ENCODE measurements around the gene MIEF1. TPM values are rescaled to one million over a fixed set of nuclear protein-coding genes. Genes with fewer than 3 reads are reported as not detected.
A peak's percentile ranks its signal among the peaks of the same experiment; 100 is the strongest.

Gene MIEF1
- total RNA-seq, 1 experiment from 2014 or later, result 49.4 TPM

- Mint-ChIP-seq H3K36me3 (ENCODE audit: insufficient read depth, unreplicated experiment) (peaks cover 7% of the 10 kb centered on the region), H3K27ac (ENCODE audit: unreplicated experiment) (no peak overlapping the region), H3K9me3 (ENCODE audit: unreplicated experiment) (no peaks in the 10 kb centered on the region), H3K4me1 (ENCODE audit: low read depth, unreplicated experiment) (peaks cover 32% of the 10 kb centered on the region), H3K27me3 (ENCODE audit: insufficient read depth, unreplicated experiment) (no peaks in the 10 kb centered on the region), H3K4me3 (ENCODE audit: unreplicated experiment) (no peak overlapping the region)
- Histone ChIP-seq H3K27me3 (replicated peaks; ENCODE audit: control insufficient read depth, insufficient read depth, low read length) (no peaks in the 10 kb centered on the region), H3K36me3 (ENCODE audit: control insufficient read depth, insufficient read depth, low read length) (no peaks in the 10 kb centered on the region; the same call in none of the 2 replicates), H3K4me1 (peaks cover 28% of the 10 kb centered on the region), H3K4me3 (ENCODE audit: low read depth, low read length) (no peak overlapping the region), H3K9me3 (no peaks in the 10 kb centered on the region)
- no TSS peak for BruUV-seq (replicated peaks)
- intact Hi-C loops (cut with micrococcal nuclease; ENCODE audit: unreplicated experiment), result no loop called here
- DNase-seq, result peak; percentile 66 to 79
- CTCF ChIA-PET, result interaction anchor here (0.6 to 1.2 kb wide), 5 partner anchors 18 to 79 kb away, joined by 3 to 5 read pairs (median 3); partner anchors contain the start of genes ATF4 and TAB1
- POLR2A ChIA-PET, result interaction anchor here (0.6 to 1.1 kb wide), 2 partner anchors 41 to 159 kb away, joined by 3 to 7 read pairs; partner anchors contain the start of genes ATF4 and RPL3
- no peak for TF ChIP-seq CTCF (IDR thresholded peaks at IDR 0.05; ENCODE audit: insufficient read depth in 1 of 2, low read depth in 1 of 2, low read length in 1 of 2, severe bottlenecking in 1 of 2, unreplicated experiment in 1 of 2)
Measured at GRCh38 chr22:39478441-39478850, 23.6 kb upstream of the MIEF1 start.

DNA sequence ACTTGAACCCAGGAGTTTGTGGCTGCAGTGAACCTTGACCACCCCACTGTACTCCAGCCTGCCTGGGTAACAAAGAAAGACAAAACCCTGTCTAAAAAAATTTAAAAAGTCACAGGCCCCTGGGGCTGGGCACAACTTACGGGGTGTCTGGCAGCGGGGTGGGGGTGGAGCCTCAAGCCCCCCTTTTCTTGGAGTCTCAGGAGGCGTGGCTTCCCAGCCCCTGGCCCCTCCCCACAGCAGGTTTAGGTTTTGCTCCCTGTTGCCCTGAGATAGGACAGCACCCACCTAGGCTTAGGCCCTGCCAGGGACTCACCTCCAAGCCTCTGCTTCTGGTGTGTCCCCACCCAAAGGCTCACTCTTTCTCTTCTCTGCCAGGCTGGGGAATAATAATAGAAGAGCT lies 22.8 kb upstream of the MIEF1 start:
- H3K4me1 ChIP-seq, result peaks cover 22% of the 10 kb centered on the region
- peaks cover 26% of the 10 kb centered on the region for H3K4me1 Mint-ChIP-seq (ENCODE audit: low read depth, unreplicated experiment)
- H3K27ac Mint-ChIP-seq (ENCODE audit: unreplicated experiment), result no peak overlapping the region
- H3K9me3 ChIP-seq, result no peaks in the 10 kb centered on the region
- BruUV-seq (replicated peaks), result no TSS peak
- no peak for TF ChIP-seq CTCF (IDR thresholded peaks at IDR 0.05; ENCODE audit: insufficient read depth in 1 of 2, low read depth in 1 of 2, low read length in 1 of 2, severe bottlenecking in 1 of 2, unreplicated experiment in 1 of 2)
- DNase-seq, result no peak
- ChIA-PET CTCF (interaction anchor here (1.2 kb wide), 2 partner anchors 41 to 50 kb away, joined by 3 to 5 read pairs; partner anchors contain the start of gene ATF4), POLR2A (interaction anchor here (0.6 kb wide), 1 partner anchor 116 kb away, joined by 3 read pairs; no protein-coding TSS in a partner anchor)
- intact Hi-C loops (cut with micrococcal nuclease; ENCODE audit: unreplicated experiment), result no loop called here
- H3K4me3 Mint-ChIP-seq (ENCODE audit: unreplicated experiment), result no peak overlapping the region
- no peak overlapping the region for H3K4me3 ChIP-seq (ENCODE audit: low read depth, low read length)
- H3K27me3 ChIP-seq (replicated peaks; ENCODE audit: control insufficient read depth, insufficient read depth, low read length), result no peaks in the 10 kb centered on the region
- H3K9me3 Mint-ChIP-seq (ENCODE audit: unreplicated experiment), result no peaks in the 10 kb centered on the region
- H3K36me3 ChIP-seq (ENCODE audit: control insufficient read depth, insufficient read depth, low read length), result no peaks in the 10 kb centered on the region; the same call in none of the 2 replicates
- H3K27me3 Mint-ChIP-seq (ENCODE audit: insufficient read depth, unreplicated experiment), result no peaks in the 10 kb centered on the region
- H3K36me3 Mint-ChIP-seq (ENCODE audit: insufficient read depth, unreplicated experiment), result peaks cover 7% of the 10 kb centered on the region

- H3K27me3 ChIP-seq (replicated peaks; ENCODE audit: control insufficient read depth, insufficient read depth, low read length), result no peaks in the 10 kb centered on the region
- CTCF ChIA-PET, result interaction anchor here (0.6 kb wide), 1 partner anchor 55 kb away, joined by 4 read pairs; no protein-coding TSS in a partner anchor
- H3K36me3 ChIP-seq (ENCODE audit: control insufficient read depth, insufficient read depth, low read length), result no peaks in the 10 kb centered on the region; the same call in none of the 2 replicates
- no peaks in the 10 kb centered on the region for H3K9me3 ChIP-seq
- peaks cover 7% of the 10 kb centered on the region for H3K36me3 Mint-ChIP-seq (ENCODE audit: insufficient read depth, unreplicated experiment)
- H3K4me1 ChIP-seq, result peaks cover 9% of the 10 kb centered on the region
- TF ChIP-seq CTCF (IDR thresholded peaks at IDR 0.05; ENCODE audit: insufficient read depth in 1 of 2, low read depth in 1 of 2, low read length in 1 of 2, severe bottlenecking in 1 of 2, unreplicated experiment in 1 of 2), result no peak
- H3K4me3 ChIP-seq (ENCODE audit: low read depth, low read length), result no peak overlapping the region
- H3K4me3 Mint-ChIP-seq (ENCODE audit: unreplicated experiment), result no peak overlapping the region
- BruUV-seq (replicated peaks), result no TSS peak
- H3K27me3 Mint-ChIP-seq (ENCODE audit: insufficient read depth, unreplicated experiment), result no peaks in the 10 kb centered on the region
- no peak for DNase-seq
- intact Hi-C loops (cut with micrococcal nuclease; ENCODE audit: unreplicated experiment), result no loop called here
- H3K27ac Mint-ChIP-seq (ENCODE audit: unreplicated experiment), result no peak overlapping the region
- POLR2A ChIA-PET, result no interaction called here
- peaks cover 13% of the 10 kb centered on the region for H3K4me1 Mint-ChIP-seq (ENCODE audit: low read depth, unreplicated experiment)
- H3K9me3 Mint-ChIP-seq (ENCODE audit: unreplicated experiment), result no peaks in the 10 kb centered on the region
Measured at GRCh38 chr22:39480557-39480956, 21.5 kb upstream of the MIEF1 start.

Measured in Caco-2 (cell line).